HG03520 (cell line): ENCODE measurements around the gene KCNIP1.

ENCODE experiments used
- ATAC-seq: cut with Tn5 transposase; IDR thresholded peaks from one replicate; pipeline ENCODE4 v1.9.1; 2021; ENCODE audit warnings: mild to moderate bottlenecking, moderate library complexity; ENCODE audit not compliant: unreplicated experiment

Gene KCNIP1

GRCh38 chr5:170562166-170562874 lies 58.5 kb downstream of the KCNIP1 start:
- no peak for ATAC-seq

- no peak for ATAC-seq
These were observed 59.0 kb downstream of the KCNIP1 start for GRCh38 chr5:170562875-170563228.

GRCh38 chr5:170563824-170564567 lies 60.2 kb downstream of the KCNIP1 start:
- no peak for ATAC-seq

GRCh38 chr5:170565072-170565471 lies 61.3 kb downstream of the KCNIP1 start:
- no peak for ATAC-seq

DNA sequence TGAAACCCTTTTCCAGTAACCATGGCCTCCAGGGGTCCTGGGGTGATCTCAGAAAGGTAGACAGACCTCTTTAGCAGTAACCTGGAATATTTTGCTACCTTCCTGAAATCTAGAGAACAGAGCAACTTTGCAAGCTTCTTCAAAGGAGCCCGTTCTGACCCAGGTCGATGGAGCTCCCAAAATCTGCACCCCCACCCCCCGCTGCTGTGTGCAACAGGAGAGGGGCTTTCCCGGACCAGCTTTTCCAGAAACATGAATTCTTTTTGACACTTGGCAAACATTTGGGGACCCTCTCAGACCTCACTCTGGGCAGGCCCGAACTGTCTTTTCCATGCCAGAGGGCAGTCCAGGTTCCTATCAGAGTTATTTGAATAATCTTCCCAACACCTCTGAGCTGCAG lies 65.3 kb downstream of the KCNIP1 start:
- ATAC-seq: no peak

DNA sequence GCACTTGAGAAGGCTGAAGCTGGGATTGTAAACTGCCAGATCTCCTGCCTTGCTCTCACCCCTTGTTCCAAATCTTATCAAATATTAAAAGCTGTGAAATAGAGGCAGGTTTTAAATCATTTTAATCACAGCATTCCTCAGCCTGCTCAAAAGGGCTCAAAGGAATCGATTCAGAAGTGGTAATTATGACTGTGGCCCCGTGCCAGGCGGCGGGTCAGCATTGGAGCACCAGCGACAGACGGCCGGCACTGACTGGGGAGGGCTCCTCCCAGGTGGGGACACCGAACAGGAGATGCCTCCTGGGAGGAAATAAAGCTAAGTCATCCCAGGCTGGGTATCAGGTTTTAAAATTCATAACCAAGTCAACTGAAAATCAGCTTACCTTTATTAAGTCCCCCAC lies 66.7 kb downstream of the KCNIP1 start:
- no peak for ATAC-seq

- ATAC-seq: no peak
These were observed 67.5 kb downstream of the KCNIP1 start for GRCh38 chr5:170571281-170571731.

GRCh38 chr5:170571875-170572852 lies 68.3 kb downstream of the KCNIP1 start:
- peak; percentile 75 for ATAC-seq

DNA sequence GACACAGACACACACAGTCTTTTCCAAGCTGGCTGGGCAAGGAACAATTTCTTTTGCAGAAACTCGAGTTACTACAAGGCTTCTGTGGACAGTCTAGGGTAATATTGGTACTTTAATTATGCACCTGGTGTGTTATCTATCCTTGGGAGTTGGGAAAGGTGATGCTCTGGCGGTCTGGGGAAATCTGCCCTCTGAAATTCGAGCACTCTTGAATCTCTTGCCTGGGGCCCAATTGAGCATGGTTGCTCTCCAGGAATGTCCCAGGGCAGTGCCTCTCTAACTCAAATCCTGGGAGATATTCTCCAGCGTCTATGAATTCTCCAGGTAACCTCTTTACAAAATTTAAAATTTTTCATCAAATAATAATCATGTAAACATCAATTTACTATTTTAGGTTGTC lies 69.3 kb downstream of the KCNIP1 start:
- no peak for ATAC-seq

DNA sequence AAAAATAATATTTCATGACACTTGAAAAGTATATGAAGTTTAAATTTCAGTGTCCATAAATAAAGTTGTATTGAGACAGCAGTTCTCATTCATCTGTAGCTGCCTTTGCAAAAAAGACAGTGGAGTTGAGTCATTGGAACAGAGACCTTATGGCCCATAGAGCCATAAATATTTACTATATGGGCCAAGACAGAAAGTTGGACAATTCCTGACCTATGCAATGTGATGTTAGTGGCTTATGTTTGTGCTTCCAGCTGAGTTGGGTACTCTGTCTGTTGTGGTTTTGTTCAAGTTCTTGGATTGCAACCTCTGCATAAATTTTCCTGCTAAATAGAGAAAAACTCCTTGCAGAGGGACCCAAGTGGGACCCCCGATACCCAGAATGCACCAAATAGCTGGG lies 69.8 kb downstream of the KCNIP1 start:
- no peak for ATAC-seq

DNA sequence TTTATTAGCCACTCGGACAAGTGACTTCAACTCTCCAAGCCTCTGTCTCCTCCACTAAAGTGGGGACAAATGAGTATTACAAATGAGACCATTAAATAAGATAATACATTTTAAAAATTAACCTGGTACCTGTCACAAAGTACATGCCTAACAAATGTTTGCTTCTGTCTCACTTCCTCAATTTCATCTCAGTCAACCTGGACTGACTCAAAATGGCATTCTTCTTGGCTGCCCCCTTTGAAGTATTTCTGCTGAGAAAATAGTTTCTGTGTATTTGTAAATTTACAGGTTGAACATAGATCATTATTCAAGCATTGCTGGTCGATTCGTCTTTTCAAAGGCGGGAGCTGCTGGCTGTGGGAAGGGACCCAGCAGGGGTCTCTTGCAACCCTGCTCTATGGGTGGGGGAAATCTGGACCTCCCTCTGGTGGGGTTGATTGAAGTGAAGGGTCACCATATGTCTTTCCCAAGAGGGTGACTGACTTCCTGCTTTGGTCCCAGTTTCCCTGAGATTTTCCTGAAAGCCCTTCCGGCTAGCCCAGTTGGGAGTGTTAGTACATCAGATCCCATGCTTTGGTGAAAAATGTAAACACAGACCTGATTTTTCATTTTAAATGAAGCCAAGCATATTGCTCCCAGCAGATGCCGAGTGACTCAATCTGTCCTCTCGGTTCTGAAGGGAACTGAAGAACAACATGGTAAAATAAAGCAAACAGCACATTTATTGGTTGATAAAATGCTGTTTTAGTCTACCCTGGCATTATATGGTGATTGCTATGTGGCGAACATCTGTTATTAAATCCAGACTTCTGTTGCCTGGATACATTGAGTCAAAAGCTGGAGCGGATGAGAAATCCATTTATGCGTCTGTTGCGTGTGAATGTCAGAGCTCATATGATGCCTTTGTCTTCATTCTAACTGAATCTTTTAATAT lies 73.0 kb downstream of the KCNIP1 start:
- no peak for ATAC-seq

- no peak for ATAC-seq
These were observed 75.8 kb downstream of the KCNIP1 start for GRCh38 chr5:170579601-170580000.

DNA sequence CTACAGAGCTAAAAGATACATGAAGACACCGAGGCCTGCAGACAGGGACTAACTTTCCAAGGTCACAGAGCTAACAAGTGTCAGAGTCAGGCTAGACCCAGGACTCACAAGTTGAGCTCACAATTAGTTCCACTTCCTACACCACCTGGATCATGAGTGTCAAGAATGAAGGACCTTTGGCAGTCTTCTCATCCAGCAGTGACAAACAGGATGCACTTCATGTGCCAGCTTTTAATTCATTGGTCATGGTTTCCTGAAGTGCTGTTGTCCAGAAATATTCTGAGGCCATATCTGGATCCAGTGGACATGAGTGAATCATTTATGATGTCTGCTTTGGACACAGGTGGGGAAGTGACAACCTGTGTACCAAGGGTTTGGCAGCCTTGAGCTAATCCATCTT lies 77.4 kb downstream of the KCNIP1 start:
- ATAC-seq: no peak

GRCh38 chr5:170582644-170583330 lies 79.0 kb downstream of the KCNIP1 start:
- ATAC-seq: no peak

DNA sequence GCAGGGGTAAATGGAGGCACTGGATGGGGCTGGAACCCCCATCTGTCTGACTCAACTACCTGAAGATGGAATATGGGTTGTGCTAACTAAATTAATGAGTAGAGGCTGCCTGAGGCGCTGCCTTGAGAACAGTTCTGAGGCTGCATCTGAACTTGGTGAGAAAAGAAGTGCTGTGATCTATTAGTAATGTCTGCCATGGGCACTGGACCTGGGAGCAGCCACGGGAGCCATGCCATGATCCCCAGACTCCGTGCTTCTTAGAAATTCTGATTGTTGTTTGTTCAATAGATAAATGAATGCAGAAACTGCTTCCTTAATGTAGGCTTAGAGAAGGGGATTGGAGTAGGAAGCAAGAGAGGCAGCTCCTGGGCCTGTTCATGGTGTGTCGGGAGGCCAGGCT lies 80.2 kb downstream of the KCNIP1 start:
- ATAC-seq: no peak

DNA sequence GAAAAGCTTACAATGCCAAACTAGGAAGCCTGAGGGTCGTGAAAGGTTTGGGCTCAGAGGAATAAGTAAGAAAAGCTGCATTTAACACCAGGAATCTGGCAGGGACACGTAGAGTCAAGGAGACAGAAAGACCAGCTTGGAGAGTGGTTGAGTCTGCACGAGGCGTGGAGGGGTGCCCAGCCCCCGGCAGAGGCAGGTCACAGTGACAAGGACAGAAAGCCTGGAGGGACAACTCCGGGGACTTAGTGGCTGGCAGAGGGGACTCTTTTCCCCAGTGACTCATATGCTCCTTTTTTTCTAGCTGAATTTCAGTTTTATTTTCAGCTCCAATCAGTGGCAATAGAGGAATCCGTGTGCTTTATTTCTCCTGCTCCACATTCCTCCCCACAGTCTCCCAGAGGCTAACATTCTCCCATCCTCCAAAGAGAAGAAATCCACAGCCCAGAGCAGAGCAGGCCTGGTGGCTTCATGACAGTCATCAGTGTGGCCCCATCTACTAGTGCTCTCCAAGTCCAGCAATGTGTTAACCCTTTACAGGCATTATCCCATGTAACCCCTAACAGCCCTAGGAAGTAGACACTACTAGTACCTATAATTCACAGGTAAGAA lies 80.7 kb downstream of the KCNIP1 start:
- no peak for ATAC-seq

GRCh38 chr5:170585273-170585948 lies 81.6 kb downstream of the KCNIP1 start:
- ATAC-seq: no peak

DNA sequence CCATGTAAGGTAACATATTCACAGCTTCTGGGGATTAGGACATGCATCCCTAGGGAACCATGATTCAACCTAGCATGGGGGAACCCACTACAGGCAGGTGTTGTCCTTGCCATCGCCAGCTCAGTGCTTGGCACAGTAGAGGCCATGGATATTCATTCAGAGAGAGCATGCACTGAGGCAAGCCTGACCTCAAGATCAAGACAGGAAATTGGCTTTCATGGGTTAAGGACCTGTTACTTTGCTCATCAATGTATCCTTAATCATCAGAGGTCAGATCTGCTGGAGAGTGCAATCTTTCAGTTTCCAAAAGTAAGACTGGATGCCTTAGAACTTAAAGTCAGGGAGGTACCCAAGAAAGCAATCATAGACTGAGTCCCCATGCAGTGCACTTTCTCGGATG lies 84.0 kb downstream of the KCNIP1 start:
- ATAC-seq: no peak

GRCh38 chr5:170589643-170590042 lies 85.8 kb downstream of the KCNIP1 start:
- ATAC-seq: no peak
